Activated CD8-positive, alpha-beta memory T cell treated with anti-CD3 and anti-CD28 coated beads, Interleukin-2, amount 50 U/mL, for 4 hours (primary cell): ENCODE results near the gene KRTAP5-11.
"Not testable (repeated sequence)": the region's sequence is repeated elsewhere in the genome, so short reads cannot be mapped to it uniquely, and the experiment has no call there.

Experiments used
- DNase-seq: peaks from one replicate; pipeline ENCODE4 v3.0.0-alpha.2; 2020

KRTAP5-11 gene

GRCh38 chr11:71580057-71581003 is 2.3 kb downstream of the KRTAP5-11 start:
- DNase-seq, result no peak

GRCh38 chr11:71579513-71579912 is 3.2 kb downstream of the KRTAP5-11 start:
- not testable (repeated sequence) for DNase-seq

GRCh38 chr11:71577469-71578004 is 5.1 kb downstream of the KRTAP5-11 start:
- DNase-seq, result no peak

- DNase-seq, result not testable (repeated sequence)
Observed at GRCh38 chr11:71576688-71577465, 5.8 kb downstream of the KRTAP5-11 start.

GRCh38 chr11:71575723-71576424 is 6.8 kb downstream of the KRTAP5-11 start:
- DNase-seq, result no peak

- DNase-seq, result no peak
Observed at GRCh38 chr11:71574418-71574817, 8.3 kb downstream of the KRTAP5-11 start.

- DNase-seq, result no peak
Observed at GRCh38 chr11:71572811-71573210, 9.9 kb downstream of the KRTAP5-11 start.

GRCh38 chr11:71571101-71571850 is 11.4 kb downstream of the KRTAP5-11 start:
- DNase-seq, result not testable (repeated sequence)

- no peak for DNase-seq
Observed at GRCh38 chr11:71568704-71569349, 13.8 kb downstream of the KRTAP5-11 start.

GRCh38 chr11:71567633-71568032 is 15.0 kb downstream of the KRTAP5-11 start:
- not testable (repeated sequence) for DNase-seq

GRCh38 chr11:71566626-71567599 is 15.8 kb downstream of the KRTAP5-11 start:
- DNase-seq, result not testable (repeated sequence)

GRCh38 chr11:71566081-71566620 is 16.5 kb downstream of the KRTAP5-11 start:
- DNase-seq, result no peak

GRCh38 chr11:71565263-71565662 is 17.4 kb downstream of the KRTAP5-11 start, which contains the start of gene KRTAP5-10:
Gene KRTAP5-10, plus strand, starts transcription at chr11:71565563. Its CDS starts 25 bp downstream, at chr11:71565588.
- DNase-seq, result no peak

- DNase-seq, result no peak
Observed at GRCh38 chr11:71564430-71564829, 18.2 kb downstream of the KRTAP5-11 start.

GRCh38 chr11:71563406-71563805 is 19.3 kb downstream of the KRTAP5-11 start:
- no peak for DNase-seq

- no peak for DNase-seq
Observed at GRCh38 chr11:71562120-71562519, 20.6 kb downstream of the KRTAP5-11 start.

GRCh38 chr11:71558996-71559395 is 23.7 kb downstream of the KRTAP5-11 start:
- no peak for DNase-seq

GRCh38 chr11:71557257-71557656 is 25.4 kb downstream of the KRTAP5-11 start:
- DNase-seq, result no peak

- DNase-seq, result no peak
Observed at GRCh38 chr11:71556018-71556417, 26.7 kb downstream of the KRTAP5-11 start.

- DNase-seq, result no peak
Observed at GRCh38 chr11:71555508-71555907, 27.2 kb downstream of the KRTAP5-11 start.
